GM12878 (cell line): ENCODE measurements around the gene DERA.

ENCODE experiments used
- CTCF ChIP-seq, 3 experiments: IDR thresholded peaks in 2 of 3; conservative IDR thresholded peaks in 1 of 3; 2 replicates each; pipeline ENCODE4 v1.5.1; 2011; ENCODE audit warnings: low read depth in 3 of 3, low read length in 3 of 3, mild to moderate bottlenecking in 3 of 3, control low read depth in 2 of 3, moderate library complexity in 2 of 3, inconsistent platforms in 1 of 3, mixed read lengths in 1 of 3; ENCODE audit not compliant: control insufficient read depth in 2 of 3, insufficient read depth in 1 of 3; ENCODE audit errors: extremely low read depth in 1 of 3
- IKZF1 ChIP-seq: fragments of 450-650 bp; conservative IDR thresholded peaks from 2 replicates; pipeline ENCODE4 v1.6.1; 2017; ENCODE audit warnings: antibody characterized with exemption, mild to moderate bottlenecking
- MAX ChIP-seq: IDR thresholded peaks from 2 replicates; pipeline ENCODE4 v1.6.1; 2012; ENCODE audit warnings: low read depth, low read length, improper control_type of control experiment
- MXI1 ChIP-seq: fragments of 150-350 bp; IDR thresholded peaks from 2 replicates; pipeline ENCODE4 v1.6.1; 2011; ENCODE audit warnings: low read depth, mild to moderate bottlenecking, inconsistent platforms, low read length, improper control_type of control experiment
- POLR2A ChIP-seq: IDR thresholded peaks from 2 replicates; pipeline ENCODE4 v1.6.1; 2011; ENCODE audit warnings: low read depth, mild to moderate bottlenecking, low read length
- ZNF274 ChIP-seq: IDR thresholded peaks from one replicate; pipeline ENCODE4 v1.8.0; 2011; ENCODE audit not compliant: insufficient read length, insufficient read depth

GRCh38 chr12:16020031-16020430 is 108.9 kb downstream of the DERA start:
- no peak for TF ChIP-seq ZNF274
- TF ChIP-seq CTCF (IDR thresholded peaks at IDR 0.05 in 2 of 3, conservative IDR thresholded peaks at IDR 0.05 in 1 of 3; ENCODE audit: control insufficient read depth in 2 of 3, extremely low read depth in 1 of 3, insufficient read depth in 1 of 3, low read depth in 3 of 3, low read length in 3 of 3) = no peak
- no peak for TF ChIP-seq MXI1
- TF ChIP-seq MAX = no peak
- TF ChIP-seq IKZF1 = no peak
- TF ChIP-seq POLR2A = no peak
